HG03460 (cell line): ENCODE measurements around the gene CHTOP.
"Not testable (repeated sequence)": the region's sequence is repeated elsewhere in the genome, so short reads cannot be mapped to it uniquely, and the experiment has no call there.

Experiments
- ATAC-seq: cut with Tn5 transposase; IDR thresholded peaks from one replicate; pipeline ENCODE4 v1.9.1; 2021; ENCODE audit not compliant: unreplicated experiment

The CHTOP gene

GRCh38 chr1:153658400-153659174, 24.7 kb downstream of the CHTOP start, which contains the start of gene SNAPIN:
TSS of gene SNAPIN (plus strand) at chr1:153658703. CDS start at chr1:153658744, 41 bp downstream.
- ATAC-seq = peak; percentile 92

DNA sequence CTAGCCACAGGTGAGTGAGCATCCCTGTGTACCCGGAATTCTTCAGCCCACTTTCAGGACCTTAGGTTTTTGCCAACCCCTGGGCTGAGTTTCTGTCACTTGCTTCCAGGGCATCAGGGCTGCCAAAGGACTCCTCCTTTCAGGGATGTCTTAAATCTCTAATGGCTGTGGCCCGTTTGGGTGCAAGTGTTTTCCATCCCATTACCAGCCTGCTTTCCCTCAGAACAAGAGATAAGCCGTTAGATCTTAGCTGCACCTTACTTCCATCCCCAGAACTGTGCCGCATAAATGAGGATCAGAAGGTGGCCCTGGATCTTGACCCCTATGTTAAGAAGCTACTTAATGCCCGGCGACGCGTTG, 25.3 kb downstream of the CHTOP start:
- ATAC-seq = no peak

DNA sequence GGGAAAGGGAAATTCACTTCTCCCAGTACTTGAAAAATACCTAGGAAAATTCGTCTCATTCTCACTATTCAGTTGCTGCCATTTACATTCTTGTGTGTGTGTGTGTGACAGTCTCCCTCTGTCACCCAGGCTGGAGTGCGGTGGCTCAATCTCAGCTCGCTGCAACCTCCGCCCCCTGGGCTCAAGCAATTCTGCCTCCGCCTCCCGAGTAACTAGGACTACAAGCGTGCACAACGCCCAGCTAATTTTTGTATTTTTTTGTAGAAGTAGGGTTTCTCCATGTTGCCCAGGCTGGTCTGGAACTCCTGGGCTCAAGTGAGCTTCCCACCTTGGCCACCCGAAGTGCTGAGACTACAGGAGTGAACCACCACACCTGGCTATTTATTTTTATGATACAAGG, 25.8 kb downstream of the CHTOP start:
- ATAC-seq = no peak

DNA sequence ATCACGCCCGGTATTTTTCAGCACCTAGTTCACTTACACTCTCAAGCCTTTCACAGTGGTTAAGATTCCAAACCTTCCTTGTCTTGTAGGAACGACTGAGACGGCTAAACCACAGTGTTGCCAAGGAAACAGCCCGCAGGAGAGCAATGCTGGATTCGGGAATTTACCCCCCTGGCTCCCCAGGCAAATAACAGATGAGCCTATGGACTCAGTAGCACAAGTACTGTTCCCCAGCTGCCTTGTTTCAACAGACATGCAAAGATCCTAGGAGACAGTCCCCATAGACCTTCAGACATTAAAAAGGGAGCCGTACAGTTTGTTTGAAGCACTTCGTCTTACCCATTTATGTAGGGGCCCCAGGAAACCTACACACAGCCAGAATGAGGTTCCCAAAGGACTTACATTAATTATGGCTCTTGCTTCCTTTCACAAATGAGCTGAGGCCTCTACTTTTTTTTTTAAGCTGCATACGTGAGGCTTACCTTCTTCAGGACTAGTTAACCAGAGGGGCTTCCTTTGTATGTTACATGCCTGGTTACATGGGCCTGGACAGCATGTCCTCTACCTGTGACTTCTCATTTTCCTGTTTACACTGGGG, 27.3 kb downstream of the CHTOP start:
- ATAC-seq = no peak

GRCh38 chr1:153662269-153662668, 28.4 kb downstream of the CHTOP start:
- no peak for ATAC-seq

DNA sequence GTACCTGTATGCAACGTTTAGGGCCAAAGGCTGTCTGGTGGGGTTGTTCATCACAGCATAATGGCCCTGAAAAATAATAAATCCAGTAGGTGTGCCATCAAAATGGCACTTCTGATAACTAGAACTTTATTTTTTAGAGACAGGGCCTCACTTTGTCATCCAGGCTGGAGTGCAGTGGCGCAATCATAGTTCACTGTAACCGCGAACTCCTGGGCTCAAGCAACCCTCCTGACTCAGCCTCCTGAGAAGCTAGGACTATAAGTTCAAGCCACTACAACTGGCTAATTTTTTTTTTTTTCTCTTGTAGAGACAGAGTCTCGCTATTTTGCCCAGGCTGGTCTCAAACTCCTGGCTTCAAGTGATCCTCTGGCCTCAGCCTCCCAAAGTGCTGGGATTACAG, 29.3 kb downstream of the CHTOP start:
- ATAC-seq = no peak

DNA sequence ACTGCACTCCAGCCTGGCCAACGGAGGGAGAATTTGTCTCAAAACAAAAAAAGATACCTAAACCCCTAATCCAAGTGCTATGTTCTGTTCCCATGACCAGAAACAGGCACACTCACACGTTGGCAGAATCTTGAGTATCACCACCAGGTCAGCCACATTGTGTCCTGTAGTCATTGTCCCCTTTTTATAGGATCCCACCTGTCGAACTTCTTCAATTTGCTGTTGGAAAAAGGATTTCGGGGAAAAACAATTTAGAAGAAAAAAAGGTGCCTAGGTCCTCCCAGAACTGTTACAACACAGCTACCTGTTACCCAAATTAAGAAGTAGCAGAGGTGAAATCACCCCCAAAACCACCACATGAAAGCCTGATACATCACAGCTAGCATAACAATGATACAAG, 33.6 kb downstream of the CHTOP start:
- ATAC-seq = no peak

DNA sequence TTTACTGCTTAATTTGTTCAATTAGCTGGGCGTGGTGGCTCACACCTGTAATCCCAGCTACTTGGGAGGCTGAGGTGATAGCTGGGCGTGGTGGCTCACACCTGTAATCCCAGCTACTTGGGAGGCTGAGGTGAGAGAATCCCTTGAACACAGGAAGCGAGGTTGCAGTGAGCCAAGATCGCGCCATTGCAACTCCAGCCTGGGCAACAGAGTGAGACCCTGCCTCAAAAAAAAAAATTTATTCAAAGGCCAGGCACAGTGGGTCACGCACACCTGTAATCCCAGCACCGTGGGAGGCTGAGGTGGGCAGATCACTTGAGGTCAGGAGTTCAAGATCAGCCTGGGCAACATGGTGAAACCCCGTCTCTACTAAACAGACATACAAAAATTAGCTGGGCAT, 34.8 kb downstream of the CHTOP start:
- not testable (repeated sequence) for ATAC-seq

DNA sequence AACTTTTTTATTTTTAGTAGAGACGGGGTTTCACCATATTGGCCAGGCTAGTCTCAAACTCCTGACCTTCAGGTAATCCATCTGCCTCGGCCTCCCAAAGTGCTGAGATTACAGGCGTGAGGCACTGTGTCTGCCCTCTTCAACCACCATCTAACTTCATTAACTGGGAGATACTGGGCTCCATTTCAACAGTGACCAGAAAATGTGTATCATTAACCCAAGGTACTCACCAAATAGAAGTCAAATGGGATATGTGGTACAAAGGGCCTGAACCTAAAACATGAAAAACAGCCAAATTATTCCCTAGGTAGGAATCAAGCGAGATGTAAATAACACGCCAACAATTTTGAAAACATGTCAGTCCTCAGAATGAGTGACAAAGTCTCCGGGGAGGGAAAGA, 35.7 kb downstream of the CHTOP start:
- ATAC-seq = no peak

GRCh38 chr1:153670257-153670858, 36.5 kb downstream of the CHTOP start:
- no peak for ATAC-seq

GRCh38 chr1:153670859-153671627, 37.2 kb downstream of the CHTOP start, which contains the start of gene ILF2:
TSS of gene ILF2 (minus strand) at chr1:153670993. CDS start at chr1:153670922, 71 bp downstream.
- ATAC-seq = peak; percentile 82

DNA sequence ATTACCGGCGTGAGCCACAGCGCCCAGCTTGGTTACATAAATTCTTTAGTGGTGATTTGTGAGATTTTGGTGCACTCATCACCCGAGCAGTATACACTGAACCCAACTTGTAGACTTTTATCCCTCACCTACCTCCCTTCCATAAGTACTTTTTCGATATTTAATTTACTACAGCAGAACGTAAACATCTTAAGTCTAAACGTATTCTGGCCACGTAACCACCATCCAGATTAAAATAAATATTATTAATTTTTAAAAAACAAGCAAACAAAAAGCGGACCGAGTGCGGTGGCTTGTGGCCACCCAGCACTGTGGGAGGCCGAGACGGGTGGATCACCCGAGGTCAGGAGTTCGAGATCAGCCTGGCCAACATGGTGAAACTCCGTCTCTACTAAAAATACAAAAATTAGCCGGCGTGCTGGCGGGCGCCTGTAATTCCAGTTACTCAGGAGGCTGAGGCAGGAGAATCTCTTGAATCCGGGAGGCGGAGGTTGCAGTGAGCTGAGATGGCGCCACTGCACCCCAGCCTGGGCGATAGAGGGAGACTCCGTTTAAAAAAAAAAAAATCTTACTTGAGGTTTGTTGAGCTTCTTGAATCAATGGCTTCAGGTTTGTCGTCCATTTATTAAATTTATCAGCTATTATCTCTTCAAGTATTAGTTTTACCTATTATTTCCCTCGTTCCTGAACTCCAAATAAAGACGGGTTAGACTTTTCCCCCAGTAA, 37.9 kb downstream of the CHTOP start:
- ATAC-seq = peak; percentile 15

DNA sequence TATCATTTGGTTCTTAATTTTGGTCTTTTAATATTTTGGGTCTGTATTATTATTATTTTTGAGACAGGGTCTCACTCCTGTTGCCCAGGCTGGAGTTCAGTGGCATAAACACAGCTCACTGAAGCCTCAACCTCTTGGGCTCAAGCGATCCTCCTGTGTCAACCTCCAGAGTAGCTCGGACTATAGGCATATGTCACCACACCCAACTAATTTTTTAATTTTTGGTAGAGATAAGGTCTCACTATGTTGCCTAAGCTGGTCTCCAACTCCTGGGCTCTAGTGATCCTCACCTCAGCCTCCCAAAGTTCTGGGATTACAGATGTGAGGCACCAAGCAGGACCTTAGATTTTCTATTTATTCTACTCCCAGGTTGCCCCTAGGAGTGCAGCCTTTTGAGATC, 39.6 kb downstream of the CHTOP start:
- no peak for ATAC-seq

DNA sequence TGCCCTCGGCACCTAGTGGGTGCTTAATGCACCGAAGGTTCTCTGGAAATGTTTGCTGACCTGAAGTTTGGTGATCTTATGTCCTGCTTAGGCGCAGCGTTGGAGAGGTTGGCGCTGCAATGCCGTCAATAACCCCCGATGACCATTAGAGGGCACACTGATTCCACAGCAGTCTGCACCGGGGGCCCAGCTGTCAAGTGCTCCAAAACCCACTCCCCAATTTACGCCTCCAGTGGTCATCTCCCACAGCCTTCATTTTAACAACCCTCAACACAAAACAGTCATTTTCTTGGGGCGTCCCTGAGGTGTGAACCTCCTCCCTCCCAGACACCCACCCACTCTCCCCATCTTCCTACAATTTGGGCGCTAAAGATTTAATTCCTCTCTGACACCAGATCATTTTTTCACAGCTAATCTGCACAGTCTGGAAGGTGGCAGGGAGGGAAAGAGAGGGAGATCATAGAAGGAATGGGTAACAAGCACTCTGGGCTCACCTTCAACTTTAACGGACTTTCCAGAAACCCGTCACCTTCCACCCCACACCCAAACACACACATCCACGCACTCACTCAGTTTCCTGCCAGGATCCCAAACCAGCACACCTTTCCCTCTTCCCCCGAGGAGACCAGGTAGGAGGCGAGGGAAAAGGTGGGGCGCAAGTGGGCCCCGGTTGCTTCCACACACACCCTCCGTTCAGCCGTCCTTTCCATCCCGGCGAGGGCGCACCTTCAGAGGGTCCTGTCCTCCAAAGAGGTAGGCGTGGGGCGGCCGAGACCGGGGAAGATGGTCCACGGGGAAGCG, 44.1 kb downstream of the CHTOP start:
- ATAC-seq = no peak

DNA sequence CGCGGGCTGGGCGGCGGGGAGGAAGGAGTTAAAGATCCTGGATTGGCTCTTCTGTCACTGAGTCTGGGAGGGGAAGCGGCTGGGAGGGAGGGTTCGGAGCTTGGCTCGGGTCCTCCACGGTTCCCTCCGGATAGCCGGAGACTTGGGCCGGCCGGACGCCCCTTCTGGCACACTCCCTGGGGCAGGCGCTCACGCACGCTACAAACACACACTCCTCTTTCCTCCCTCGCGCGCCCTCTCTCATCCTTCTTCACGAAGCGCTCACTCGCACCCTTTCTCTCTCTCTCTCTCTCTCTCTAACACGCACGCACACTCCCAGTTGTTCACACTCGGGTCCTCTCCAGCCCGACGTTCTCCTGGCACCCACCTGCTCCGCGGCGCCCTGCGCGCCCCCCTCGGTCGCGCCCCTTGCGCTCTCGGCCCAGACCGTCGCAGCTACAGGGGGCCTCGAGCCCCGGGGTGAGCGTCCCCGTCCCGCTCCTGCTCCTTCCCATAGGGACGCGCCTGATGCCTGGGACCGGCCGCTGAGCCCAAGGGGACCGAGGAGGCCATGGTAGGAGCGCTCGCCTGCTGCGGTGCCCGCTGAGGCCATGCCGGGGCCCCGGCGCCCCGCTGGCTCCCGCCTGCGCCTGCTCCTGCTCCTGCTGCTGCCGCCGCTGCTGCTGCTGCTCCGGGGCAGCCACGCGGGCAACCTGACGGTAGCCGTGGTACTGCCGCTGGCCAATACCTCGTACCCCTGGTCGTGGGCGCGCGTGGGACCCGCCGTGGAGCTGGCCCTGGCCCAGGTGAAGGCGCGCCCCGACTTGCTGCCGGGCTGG, 44.9 kb downstream of the CHTOP start, which contains the start of gene NPR1:
Gene NPR1 (plus strand): TSS at position 170 of the 818 bp plus-strand sequence. CDS start 421 bp downstream, at position 591.
- ATAC-seq = no peak

GRCh38 chr1:153679337-153680119, 45.7 kb downstream of the CHTOP start:
- ATAC-seq = no peak

DNA sequence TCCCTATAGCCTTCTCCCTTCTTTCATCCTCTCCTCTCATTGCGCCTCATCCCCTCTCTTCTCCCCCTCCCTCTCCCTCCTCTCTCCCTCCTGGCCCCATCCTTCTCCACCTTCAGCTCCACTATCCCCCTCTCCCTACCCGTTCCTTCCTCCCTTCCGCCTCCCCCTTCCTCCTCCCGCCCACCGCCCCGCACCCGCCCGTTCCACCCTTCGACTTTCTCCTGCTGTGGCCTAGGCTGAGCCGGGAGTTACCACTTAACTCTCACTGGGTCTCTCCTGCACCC, 46.2 kb downstream of the CHTOP start:
- ATAC-seq = no peak

GRCh38 chr1:153682730-153683129, 48.9 kb downstream of the CHTOP start:
- ATAC-seq = no peak
